ENCODE data around the gene RTL1. TPM values are rescaled to one million over a fixed set of nuclear protein-coding genes. Genes with fewer than 3 reads are reported as not detected.

Gene RTL1
- 0.92 TPM for total RNA-seq

GRCh38 chr14:100903672-100904185, at the start of gene RTL1:
Gene RTL1 (minus strand): TSS chr14:100903722. CDS start chr14:100884788, 18,934 bp downstream.

Small RNA genes within 50 kb of the gene (small RNA-seq; reads per million reads assigned to genes)
- gene MIR127 (not detected), gene MIR136 (not detected), gene MIR337 (5.0 reads per million, percentile 92 among the genes with 10 or more reads in this experiment), gene MIR370 (61.7 reads per million, percentile 96 among the genes with 10 or more reads in this experiment), gene MIR431 (not detected), gene MIR432 (not detected), gene MIR433 (not detected), gene MIR493 (9.4 reads per million, percentile 93 among the genes with 10 or more reads in this experiment), gene RF02145 (not detected), gene SNORD112 (8.5 reads per million, percentile 93 among the genes with 10 or more reads in this experiment), gene SNORD113-1 (not detected), gene SNORD113-2 (not detected), gene SNORD113-3 (95.4 reads per million, percentile 97 among the genes with 10 or more reads in this experiment), gene SNORD113-4 (70.6 reads per million, percentile 96 among the genes with 10 or more reads in this experiment), gene SNORD113-5 (2,186 reads per million, percentile 99 among the genes with 10 or more reads in this experiment), gene SNORD113-6 (991 reads per million, percentile 99 among the genes with 10 or more reads in this experiment), gene SNORD113-7 (1,772 reads per million, percentile 99 among the genes with 10 or more reads in this experiment), gene SNORD113-8 (6,020 reads per million, percentile 100 among the genes with 10 or more reads in this experiment), gene SNORD113-9 (638 reads per million, percentile 98 among the genes with 10 or more reads in this experiment), gene SNORD114-1 (3,941 reads per million, percentile 100 among the genes with 10 or more reads in this experiment), gene SNORD114-2 (not detected), gene SNORD114-3 (2,564 reads per million, percentile 99 among the genes with 10 or more reads in this experiment)

Other genes starting within 250 kb of the RTL1 start
- gene DLK1, start 176.8 kb downstream of the RTL1 start, total RNA-seq, result 1.4 TPM
- gene MEG3, start 77.6 kb downstream of the RTL1 start, total RNA-seq, result 487 TPM